Right kidney (tissue), 1 donor: ENCODE measurements around the gene SLC1A2.

ENCODE experiments used
- DNase-seq: peaks from one replicate; pipeline ENCODE4 v3.0.0-alpha.2; 2016

Gene SLC1A2

DNA sequence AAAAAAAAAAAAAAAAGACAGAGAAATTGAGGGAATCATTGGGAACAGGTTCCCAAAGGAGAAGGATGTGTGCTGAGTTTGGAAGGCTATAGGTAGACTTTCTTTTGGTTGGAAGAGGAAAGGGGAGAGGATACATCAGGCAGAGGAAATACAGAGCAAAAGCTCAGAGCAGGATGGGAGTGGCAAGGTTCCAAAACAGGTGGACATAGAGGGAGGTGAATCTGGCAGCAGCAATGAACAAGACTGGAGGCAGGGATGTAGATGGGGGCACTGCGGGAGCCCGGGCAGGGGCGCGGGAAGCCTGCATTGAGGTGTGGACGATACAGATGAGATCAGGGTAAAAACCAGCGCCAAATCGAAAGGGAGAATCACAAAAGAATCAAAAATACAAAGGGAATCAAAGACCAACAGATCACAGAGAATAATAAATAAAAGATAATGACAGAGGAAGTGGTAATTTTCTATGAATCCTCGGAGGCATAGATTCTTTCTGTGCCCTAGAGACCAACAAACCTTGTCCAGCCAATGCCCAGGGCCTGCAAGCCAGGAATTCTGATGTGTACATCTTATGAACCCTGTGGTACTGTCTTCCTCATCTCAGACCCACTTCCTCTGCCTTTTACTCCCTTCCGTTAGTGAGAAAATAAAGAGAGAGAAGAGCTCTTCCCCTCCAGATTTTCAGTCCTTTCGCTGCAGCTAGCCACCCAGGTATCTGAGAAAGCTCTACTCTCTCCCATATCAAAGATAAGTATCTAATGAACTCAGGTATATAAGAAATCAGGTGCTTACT is 70.3 kb downstream of the SLC1A2 start:
- no peak for DNase-seq

DNA sequence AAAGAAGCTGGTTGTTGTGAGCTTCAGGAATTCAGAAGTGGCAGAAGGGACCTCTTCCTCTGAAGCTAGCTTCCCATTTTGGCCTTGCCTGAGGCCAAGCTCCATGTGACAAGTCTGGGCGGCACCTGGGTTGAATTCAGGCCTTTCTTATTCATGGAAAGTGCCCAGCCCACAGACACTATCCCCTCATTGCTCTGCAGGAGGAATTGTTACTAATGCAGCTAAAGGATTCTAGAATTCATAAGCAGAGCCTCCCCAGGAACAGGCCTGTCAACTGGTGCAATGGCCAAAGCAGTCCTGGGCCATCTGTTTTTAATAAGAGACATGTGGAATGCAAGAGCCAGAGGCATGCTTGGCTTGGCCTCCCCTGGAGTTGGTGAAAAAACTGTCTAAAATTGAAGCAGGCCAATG is 71.4 kb downstream of the SLC1A2 start:
- no peak for DNase-seq

DNA sequence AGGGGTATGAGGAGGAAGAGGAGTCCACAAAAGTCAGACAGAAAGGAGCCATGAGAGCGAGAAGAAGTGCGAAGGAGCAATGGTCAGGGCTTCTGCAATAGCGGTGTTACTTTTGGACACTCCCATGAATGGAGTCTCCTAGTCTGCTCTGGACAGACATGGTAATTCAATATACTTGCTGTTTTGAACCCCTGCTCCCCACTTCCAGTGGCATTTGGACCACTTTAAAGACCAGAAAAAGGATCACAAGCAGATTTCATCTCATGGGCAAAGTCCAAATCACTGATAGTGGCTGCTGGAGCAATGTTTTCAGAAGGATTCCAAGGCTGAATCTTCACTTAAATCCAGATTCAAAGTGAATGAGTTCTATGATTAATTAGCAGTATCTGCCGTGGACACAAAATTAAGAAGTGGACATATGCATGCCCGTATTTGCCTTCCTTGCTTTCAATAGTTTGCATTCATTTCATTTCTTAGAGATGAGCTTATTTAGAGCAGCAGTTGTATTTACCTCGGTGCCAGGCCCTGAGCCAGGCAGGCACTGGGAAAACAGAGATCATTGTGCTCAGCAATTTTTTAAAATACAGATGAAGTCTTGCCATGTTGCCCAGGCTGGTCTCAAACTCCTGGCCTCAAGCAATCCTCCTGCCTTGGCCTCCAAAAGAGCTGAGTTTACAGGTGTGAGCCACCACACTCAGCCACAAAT is 72.0 kb downstream of the SLC1A2 start:
- no peak for DNase-seq

DNA sequence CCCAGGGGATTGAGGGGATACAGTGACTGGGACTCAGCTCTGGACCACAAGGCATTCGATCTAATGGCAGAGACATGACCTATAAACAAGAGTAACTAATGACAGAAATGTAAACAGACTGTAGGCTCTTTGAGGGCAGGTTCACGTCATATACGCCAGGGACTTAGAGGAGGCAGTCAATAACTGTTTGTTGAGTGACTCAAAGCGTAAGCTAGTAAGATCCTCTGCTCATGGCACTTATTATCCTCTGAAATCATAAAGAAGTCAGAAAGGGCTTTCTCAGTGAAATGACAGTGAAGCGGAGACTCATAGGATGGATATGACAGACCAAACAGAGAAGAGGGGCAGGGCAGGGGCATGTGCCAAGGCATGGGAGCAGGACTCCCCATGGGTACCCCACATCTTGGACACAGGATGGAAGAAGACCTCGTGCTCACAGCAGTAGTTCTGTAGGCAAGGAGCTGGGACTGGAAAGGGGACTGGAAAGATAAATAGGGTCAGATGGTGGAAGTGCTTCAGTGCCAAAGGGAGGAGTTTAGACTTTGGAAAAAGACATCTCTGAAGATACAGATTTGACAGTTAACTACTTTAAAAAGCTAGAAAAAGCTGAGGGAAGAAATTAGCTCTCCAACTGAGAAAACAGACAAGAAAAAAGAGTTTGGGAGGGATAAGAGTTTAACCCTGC is 72.7 kb downstream of the SLC1A2 start:
- DNase-seq: no peak

DNA sequence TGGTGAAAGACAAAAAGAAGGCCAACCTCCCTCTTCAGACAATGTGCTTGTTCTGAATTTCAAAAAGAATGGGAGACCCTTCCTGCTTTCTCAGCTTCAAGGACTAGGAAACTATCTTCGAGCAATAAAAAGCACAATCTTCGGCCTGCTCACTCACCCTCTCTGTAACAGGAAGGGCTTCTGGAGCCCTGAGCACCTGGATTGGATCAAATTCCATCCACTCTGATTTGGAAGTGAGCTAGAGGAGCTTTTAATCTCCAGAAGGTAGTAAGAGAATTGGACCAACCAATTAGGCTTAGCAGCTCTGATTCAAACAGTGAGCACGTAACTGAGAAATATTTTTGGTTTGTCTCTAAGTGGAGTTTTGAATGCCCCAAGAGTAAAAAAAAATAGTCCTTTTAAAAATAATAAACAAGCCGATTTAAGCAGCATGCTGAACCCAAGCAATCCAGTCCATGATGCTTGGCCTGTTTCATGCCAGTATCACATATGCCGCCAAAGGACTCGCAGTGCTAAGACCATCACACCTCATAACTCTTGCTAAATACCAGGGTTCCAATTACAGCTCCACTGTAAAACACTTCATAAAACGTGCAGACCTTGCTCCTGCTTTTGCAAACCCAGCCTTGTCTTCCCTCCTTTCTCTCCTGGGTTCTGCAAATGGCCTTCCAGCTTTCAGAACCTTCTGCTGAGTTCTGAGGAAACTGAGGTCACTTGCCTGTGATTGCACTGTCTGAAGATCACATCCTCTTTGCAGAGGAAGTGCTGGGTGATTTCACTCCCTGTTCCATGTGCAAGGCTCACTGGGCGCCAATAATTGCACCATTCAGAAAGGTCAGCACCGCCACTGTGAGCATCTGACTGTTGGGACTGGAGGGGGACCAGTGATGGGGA is 74.4 kb downstream of the SLC1A2 start:
- DNase-seq: peak; percentile 22

DNA sequence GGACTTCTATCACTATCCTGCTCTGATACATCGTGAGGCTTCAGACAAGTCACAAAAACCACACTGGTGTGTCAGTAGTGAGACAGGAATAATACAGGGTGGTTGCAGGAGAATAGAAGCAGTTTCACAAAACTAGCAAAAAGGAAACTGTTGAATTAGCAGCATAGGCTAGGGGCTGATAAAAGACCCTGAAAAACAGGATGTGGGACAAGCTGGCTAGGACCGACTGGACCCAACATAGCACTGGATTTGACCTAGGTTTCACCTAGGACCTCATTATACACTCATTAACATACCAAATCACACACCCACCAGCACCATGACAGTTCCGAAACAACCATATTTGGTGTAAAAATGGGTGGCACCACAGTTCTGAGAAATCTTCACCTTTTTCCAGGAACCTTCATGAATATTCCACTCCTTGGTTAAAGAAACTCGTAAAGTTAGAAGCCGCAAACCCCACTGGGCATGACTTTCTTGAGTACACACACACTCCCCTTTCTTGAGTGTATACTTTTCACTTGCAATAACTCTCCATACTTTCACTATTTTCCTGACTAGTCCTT is 76.2 kb downstream of the SLC1A2 start:
- DNase-seq: no peak

DNA sequence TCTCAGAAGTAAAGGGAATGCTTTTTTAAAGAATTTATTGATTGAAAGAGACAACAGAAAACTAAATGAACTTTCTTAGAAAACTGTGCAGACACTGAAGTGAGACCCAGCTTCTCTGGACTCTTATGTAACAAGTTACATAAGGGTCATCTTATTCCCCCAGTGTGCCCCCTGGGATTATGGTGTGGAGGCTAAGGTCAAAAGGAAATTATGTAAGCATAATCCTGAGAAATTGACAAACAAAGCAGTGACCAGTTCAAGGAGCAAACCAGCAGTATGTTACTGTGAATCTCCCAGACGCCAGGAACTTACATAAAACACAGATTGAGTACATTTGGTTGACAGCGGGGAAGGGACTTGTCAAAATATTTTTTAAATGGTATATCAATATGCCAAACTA is 78.6 kb downstream of the SLC1A2 start:
- DNase-seq: no peak

DNA sequence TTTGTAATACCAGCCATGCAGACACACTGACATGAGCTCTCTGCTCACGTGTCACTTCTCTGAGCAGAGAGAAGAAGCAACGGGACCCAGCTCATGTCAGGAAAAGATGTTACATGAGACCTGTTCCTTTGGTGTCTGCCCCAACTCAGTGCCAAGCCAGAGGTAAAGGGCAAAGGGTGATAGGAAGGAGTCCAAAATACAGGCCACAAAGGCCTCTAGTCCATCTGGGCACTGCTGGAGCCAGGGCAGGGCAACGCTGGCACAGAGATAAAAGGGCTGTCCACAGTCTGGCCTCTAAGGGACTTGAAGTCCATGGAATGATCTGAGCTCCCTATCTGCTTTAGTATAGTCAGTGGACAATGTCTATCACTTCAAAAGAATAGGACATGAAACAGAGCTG is 79.3 kb downstream of the SLC1A2 start:
- no peak for DNase-seq

DNA sequence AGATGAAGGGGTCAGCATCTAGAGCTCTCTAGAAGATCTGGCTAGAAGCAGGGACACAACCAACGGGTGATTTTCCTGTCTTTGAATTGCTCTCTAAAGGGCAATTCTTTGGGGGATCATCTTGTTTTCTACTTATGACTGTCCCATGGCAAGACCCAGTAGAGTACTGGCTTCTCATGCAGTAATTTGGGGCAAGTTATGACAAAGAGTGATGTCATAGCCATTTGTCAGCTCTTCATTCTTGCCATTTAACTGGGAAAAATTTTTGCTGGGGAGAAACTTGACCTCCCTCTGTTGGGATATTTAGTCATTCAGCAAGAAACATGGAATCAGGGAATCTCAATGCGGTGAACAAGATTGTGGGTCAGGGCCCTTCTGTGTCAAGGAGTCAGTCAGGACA is 80.4 kb downstream of the SLC1A2 start:
- DNase-seq: no peak

DNA sequence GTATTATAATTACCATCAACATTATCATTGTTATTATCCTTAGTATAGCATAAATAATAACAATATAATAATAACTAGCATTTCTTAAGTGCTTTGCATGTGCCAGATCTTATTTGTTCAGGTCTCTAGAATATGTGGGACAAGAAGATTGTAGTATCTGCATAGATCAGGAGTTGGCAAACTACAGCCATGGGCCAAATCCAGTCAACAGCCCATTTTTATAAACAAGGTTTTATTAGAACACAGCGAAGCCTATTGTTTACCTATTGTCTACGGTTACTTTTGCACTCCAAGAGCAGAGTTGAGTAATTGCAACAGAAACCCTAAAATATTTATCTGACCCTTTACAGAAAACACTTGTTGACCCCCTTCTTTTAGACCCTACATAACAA is 81.4 kb downstream of the SLC1A2 start:
- DNase-seq: no peak

DNA sequence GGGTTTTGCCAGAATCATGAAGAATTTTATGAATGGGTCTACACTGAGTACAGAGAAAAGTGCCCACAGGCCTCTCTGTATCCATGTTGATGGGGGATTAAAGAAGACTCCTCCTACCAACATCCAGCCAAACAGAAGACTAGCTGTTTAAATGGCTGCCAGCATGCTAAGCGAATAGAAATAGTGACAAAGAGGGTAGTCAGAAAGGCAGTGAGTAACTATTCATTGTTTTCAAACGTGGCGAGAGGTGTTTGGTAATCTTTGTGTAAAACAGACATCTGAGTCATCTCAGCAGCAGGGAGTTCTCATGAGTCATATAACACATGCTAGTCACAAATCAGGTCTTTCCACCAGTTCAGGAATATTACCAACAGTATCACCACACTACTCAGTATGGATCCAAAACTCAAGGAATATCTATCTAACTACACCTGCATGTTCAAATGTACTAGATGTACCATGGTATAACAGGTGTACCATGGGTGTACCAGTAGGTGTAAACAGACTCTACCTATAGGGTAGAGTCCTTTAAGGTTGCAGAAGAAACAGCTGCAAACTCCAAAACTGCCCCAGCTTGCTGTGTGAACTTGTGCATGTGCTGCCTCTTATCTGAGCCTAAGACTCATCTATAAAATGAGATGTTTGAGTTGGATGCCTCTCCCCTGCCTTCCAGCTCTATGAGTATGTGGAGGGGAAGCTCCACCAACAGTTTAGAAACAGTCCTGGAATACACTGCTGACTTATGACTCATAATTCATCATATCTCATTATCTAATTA is 82.0 kb downstream of the SLC1A2 start:
- DNase-seq: no peak

DNA sequence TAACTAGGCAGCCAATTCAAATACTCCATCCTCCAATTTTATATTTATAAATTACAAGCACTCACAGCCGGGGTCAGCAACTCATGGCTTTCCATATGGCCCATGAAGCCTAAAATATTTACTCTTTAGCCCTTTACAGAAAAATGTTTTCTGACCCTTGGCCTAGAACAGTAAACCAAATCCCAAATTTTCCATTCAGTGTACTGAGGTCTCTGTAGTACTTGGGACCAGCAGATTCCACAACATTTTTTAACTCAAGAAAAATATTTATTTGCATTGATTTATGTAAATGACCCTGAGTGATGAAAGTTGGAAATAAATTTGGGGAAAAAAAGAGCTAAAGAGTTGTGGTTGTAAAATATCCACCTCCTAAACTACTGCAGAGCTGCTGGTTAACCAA is 82.6 kb downstream of the SLC1A2 start:
- DNase-seq: peak; percentile 16

DNA sequence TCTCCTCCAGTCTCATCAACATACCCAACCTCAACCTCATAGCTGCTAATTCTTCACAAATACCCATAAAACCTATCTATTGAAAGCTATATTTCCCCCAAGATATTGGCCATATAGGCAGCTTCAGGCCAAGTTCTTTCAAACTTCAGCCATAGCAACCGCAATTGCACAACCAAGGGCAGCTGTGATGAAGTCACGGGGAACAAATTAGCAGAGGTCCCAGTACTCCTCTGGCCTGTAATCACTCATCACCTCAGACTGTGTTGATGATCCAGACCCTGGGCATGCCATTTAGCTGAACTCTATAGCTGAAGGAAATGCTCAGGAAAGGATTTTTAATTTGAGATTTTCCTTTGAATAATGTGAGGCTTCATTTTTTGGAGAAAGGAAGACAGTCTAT is 84.1 kb downstream of the SLC1A2 start:
- no peak for DNase-seq

DNA sequence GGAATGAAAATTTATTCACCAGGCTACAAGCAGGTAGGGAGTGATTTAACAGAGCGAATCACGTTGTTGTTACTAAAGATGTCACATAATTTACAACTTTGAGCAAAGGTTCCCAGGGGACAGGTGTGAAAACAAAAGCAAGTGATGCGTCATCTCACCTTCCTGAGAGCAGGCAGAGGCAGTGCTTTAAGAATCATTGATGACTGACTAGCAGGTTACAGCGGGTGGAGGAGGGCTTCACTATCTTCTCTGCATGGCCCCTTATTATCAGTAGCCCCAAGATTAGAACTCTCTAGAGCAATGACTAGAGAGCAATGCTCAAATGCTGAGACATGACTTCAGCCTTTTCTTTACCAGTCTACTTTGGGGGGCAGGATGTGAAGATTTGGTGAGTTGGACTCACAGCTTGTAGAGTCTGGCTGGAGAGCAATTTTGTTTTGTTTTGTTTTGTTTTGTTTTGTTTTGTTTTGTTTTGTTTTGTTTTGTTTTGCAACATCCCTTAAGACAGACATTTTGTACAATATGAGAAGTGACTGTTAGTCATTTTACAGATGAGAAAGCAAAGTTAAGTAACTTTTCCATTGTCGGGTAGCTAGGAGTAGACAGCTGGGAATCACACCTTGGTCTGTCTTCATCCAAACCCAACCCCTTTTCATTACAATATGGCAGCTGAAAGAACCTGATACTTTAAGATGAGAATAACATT is 84.8 kb downstream of the SLC1A2 start:
- no peak for DNase-seq

DNA sequence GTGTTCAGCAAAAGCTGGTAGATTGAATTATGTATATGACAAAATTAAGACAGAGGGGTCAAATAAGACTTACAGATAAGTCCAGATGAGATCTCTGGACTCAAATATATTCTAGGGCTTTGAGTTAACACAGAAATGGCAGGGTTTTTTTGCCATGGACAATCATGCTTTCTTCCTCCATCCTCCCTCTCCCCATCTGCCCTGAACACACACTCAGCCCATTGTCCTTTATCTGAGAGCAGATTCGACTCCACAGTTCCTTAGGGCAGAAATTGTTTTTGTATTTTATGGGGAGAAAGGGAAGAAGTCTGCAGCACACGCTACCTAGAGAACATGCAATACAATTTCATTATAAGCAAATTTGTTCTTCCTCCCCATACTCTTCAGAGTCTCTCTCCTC is 86.8 kb downstream of the SLC1A2 start:
- no peak for DNase-seq

DNA sequence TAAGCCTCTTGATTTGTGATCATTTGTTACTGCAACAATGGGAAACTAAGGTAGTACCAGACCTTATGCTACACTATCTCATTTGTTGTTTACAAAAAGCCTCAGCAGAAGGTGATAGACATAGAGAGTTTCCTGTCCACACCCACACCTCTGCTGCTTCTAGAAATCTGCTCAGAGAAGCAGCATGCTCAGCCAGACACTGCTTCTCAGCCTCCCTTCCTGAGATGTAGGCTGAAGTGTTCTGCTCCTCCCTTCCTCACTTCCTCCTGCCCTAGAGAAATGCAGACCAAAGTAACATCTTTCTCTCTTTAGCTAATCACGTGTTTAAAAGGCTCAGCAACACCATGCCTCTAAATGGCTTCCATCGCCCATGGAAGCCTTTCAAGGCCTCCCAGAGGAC is 88.4 kb downstream of the SLC1A2 start:
- no peak for DNase-seq

DNA sequence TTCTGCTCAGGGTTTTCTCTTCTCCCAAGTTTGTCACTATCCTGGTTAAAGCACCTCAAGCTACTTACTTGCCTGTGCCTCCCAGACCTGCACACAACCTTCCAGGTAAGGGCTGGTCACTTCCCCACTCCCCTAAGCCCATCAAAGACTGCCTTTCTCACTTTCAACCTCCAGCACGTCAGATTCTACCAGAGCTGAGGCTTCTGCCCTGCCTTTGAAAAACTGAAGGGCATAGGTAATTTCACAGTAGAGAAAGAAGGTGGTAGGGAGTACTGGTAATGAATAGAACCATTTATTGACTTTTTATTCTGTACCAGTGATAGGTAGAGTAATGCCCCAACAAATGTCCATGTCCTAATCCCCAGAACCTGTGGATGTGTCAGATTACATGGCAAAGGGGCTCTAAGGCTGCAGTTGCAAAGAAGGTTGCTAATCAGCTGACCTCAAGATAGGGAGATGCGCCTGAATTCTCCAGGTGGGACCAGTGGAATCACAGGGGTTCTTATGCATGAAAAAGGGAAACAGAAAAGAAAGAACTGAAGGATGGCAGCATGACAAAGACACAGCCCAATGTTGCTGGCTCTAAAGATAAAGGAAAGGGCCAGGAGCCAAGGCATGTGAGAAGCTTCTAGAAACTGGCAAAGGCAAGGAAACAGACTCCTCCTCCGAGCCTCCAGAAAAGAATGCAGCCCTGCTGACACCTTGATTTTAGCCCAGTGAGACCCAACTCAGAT is 89.0 kb downstream of the SLC1A2 start:
- no peak for DNase-seq

DNA sequence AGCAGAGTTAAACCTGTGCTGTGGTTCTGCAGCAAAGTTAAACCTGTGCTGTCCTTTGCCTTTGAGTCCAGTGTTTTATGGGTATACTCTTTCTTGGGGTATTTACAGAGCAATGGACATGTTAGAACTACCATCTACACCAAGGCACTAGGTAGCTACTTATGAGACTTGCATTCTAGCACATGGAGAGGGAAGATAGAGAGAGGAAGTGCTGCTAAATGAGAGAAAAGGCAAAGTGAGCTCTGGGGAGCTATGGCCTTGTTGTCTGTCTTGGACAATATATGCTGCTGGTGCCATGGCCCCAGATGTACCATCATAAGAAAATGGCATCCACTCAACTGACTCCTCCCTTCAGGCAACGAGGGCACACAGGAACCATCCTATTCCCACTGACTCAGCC is 91.5 kb downstream of the SLC1A2 start:
- no peak for DNase-seq

DNA sequence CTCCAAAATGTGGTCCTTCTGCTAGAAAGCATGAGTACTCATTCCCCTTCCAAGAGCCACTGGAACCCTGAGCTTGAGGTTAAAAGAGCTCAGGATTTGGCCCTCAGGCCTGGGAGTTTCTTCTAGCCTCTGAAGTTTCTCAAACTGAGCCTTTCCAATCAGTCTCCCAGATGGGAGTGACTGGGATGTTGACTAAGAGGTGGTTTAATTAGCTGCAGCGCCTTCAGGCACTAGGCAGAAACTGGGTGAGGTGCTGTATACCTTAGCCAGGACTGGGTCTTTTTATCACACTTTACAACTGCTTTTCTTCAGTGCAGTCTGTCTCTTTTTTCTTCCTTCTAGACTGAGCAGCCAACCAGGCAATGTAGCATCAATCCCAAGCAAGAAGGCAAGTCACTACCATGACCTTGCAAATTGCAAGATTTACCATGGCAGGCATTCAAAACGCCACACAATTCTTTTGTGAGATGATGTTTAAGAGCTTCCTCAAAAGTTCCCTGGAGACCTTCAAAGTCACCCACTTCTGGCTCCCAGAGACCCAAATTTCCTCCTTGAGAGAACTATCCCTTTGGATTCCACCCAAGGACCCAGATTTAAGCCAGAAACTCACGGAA is 93.0 kb downstream of the SLC1A2 start:
- DNase-seq: no peak

DNA sequence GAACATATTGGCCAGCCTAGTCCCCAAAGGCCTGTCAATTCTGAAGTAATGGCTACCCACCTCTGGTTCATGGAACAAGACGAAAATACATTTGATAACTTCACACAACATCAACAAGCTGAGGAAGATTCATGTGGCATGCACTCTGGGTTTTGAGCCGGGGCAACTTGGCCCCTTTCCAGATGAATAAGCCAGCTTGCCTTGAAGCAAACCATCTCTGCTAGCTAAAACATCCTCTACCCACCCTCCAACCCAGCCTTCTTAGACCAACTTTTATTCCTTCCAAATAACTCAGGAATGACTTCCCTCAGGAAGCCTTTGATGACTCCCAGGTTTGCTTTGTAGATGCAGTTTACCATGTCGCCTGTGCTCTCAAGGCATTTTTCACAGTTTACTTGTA is 94.4 kb downstream of the SLC1A2 start:
- DNase-seq: no peak
